Suppressor macrophage (primary cell): ENCODE results near the gene MINDY2.
A peak's percentile ranks its signal among the peaks of the same experiment; 100 is the strongest.
"Not testable (repeated sequence)": the region's sequence is repeated elsewhere in the genome, so short reads cannot be mapped to it uniquely, and the experiment has no call there.

Source experiments
- DNase-seq, 4 experiments: peaks; one replicate each; pipeline ENCODE4 v3.0.0-alpha.2; 2020 to 2022

Gene MINDY2

GRCh38 chr15:58752716-58753115 lies 18.4 kb upstream of the MINDY2 start:
- DNase-seq = no peak

DNA sequence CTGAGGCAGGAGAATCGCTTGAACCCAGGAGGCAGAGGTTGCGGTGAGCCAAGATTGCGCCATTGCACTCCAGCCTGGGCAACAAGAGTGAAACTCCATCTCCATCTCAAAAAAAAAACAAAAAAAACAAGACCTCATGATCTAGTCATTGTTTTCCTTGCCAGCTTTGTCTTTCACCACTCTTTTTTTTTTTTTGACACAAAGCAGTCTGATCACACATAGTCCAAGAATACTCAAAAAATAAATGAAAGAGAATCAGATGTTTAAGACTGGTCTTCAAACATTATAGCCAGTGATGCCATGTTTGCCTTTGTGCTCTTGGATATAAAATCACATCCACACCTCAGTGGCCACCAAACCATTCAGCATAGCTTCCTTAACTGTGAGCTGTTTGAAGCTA lies 15.8 kb upstream of the MINDY2 start:
- no peak for DNase-seq

DNA sequence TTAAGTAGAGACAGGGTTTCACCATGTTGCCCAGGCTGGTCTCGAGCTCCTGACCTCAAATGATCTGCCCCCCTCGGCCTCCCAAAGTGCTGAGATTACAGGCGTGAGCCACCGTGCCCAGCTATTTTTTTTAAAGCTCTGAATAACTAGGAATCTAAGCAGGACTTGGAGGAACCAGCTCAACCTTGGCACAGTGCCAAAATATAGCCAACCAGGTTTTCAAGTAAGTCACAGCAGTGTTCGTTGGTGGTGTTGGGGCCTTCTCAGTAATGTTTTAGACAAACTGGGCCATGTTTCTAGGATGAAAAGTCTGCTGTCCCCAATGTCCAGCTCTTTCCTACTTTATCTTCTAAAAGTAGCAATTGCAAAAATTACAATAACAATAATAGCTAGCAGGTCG lies 15.1 kb upstream of the MINDY2 start:
- DNase-seq = peak in 2 of 4 experiments; percentile 22 to 26

DNA sequence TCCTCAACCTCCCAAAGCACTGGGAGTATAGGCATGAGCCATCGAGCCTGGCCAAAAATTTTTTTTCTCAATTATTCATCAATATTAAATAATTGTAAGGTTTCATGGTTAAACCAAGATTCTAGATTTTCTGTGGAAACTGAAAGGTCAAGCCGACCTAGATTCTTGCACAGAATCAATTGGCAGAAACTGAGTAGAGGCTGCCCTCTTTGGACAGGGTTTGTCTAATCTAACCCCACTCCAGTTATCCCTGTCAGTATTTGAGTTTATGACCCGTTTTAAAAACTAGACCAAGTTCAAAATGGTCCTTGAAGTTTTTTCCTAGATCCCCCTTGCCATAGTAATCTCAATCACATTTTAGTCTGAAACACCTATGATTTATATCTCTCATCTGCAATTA lies 13.0 kb upstream of the MINDY2 start:
- peak; percentile 23 to 68 (median 54) for DNase-seq

- peak in 2 of 4 experiments; percentile 19 to 29 for DNase-seq
Measured at GRCh38 chr15:58760385-58761009, 10.6 kb upstream of the MINDY2 start.

- DNase-seq = peak in 2 of 4 experiments; percentile 23 to 26
Measured at GRCh38 chr15:58761010-58761388, 10.1 kb upstream of the MINDY2 start.

GRCh38 chr15:58762285-58762684 lies 8.8 kb upstream of the MINDY2 start:
- DNase-seq = no peak

DNA sequence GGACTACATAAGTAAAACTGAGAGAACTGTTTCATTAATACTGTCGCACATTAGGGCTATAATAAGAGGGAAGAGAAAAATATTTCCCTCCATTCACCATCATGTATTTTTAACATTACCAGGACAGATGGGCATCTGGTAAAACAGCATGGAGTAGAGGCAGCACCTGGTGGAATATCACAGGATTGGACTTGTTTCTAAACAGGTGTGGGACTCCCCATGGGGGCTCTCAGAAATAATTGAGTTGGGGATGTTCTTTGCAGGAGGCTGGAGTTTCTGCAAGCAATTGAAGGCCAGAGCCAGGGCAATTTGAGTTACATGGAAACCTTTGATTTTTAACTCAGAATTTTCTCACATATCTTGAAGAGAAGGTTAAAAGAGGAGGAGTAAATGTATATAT lies 8.4 kb upstream of the MINDY2 start:
- DNase-seq = no peak

- DNase-seq = no peak
Measured at GRCh38 chr15:58764468-58764867, 6.6 kb upstream of the MINDY2 start.

DNA sequence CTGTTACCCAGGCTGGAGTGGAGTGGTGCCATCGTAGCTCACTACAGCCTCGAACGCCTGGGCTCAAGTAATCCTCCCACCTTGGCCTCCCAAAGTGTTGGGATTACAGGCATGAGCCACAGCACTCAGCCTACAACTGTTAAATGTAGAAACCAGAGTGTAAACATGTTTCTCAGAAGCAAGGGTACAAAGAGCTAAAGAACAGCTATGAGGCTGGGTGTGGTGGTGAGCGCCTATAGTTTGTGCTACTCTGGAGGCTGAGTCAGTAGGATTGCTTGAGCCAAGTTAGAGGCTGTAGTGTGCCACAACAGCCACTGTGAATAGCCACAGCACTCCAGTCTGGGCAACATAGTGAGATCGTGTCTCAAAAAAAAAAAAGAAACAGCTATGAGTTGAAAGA lies 4.8 kb upstream of the MINDY2 start:
- no peak for DNase-seq

GRCh38 chr15:58768601-58769004 lies 2.5 kb upstream of the MINDY2 start:
- DNase-seq = not testable (repeated sequence)

- DNase-seq = peak in 1 of 4 experiments; percentile 51
Measured at GRCh38 chr15:58770519-58770856, 614 bp upstream of the MINDY2 start.

GRCh38 chr15:58771621-58772250 lies 634 bp downstream of the MINDY2 start:
- DNase-seq = peak in 3 of 4 experiments; percentile 39 to 60 (median 48)

DNA sequence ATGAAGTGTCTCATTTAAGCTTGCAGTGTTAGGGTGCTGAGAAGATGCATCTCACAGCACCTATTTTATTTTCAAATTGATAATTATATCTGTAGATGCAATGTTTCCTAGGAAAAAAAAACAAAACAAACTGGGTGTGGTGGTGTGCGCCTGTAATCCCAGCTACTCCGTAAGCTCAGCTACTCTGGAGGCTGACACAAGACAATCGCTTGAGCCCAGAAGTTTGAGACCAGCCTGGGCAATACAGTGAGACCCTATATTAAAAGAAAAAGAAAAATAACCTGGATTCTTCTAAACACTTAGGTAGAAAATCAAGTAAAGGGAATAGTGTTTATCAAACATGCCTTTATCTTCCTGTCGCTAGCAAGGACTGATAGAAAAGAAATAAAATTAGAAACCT lies 1.9 kb downstream of the MINDY2 start:
- DNase-seq = no peak

- DNase-seq = no peak
Measured at GRCh38 chr15:58775402-58775801, 4.3 kb downstream of the MINDY2 start.

DNA sequence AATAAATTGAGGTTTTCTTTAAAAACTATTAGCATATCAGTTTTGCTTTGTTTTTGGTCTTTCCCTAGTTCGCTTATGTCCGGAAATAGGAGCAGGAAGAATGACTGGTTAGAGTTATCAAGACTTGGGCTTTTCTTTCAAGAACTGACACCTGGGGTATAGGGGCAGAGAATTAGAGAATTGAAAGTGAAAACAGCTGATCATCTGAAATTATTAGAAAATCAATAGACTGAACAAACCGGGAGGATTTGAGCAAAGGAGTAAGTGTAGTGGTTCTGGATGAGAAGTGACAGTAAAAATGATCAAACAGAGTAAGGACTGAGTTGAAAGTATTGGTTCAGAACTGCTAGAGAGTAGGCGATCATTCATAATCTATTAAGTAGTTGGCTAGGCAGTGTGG lies 6.0 kb downstream of the MINDY2 start:
- no peak for DNase-seq

- DNase-seq = no peak
Measured at GRCh38 chr15:58779554-58779953, 8.5 kb downstream of the MINDY2 start.

- DNase-seq = no peak
Measured at GRCh38 chr15:58785355-58785754, 14.3 kb downstream of the MINDY2 start.

- DNase-seq = no peak
Measured at GRCh38 chr15:58788056-58788710, 17.1 kb downstream of the MINDY2 start.

GRCh38 chr15:58793862-58794261 lies 22.8 kb downstream of the MINDY2 start:
- DNase-seq = no peak

- DNase-seq = no peak
Measured at GRCh38 chr15:58795825-58796224, 24.7 kb downstream of the MINDY2 start.

- DNase-seq = no peak
Measured at GRCh38 chr15:58797505-58797904, 26.4 kb downstream of the MINDY2 start.

DNA sequence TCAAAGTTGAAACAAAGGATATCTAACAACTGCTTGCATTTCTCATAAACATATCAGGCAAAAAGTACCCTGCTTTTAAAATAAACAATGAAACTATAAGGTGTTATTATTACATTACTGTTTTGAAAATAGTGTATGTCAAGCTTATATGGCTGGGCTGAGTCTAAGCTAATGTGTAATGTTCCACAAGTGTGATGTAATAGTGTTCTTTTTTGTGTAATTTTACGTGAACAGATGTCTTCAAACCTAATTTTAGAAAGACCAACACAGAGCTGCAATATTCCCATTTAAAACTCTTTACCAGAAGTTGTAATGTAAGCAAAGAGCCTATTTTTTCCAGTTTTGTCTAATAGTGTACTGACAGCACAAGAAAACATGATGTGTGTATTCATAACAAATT lies 34.0 kb downstream of the MINDY2 start:
- peak in 2 of 4 experiments; percentile 6 to 7 for DNase-seq

DNA sequence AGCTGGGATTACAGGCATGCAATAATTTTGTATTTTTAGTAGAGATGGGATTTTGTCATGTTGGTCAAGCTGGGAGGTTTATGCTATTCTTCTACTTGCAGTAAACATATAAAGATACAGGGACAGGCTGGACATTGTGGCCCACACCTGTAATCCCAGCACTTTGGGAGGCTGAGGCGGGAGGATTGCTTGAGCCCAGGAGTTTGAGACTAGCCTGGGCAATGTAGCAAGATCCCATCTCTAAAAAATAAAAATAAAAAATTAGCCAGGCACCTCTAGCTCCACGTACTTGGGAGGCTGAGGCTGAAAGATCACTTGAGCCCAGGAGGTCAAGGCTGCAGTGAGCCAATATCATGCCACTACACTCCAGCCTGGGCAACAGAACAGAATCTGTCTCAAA lies 52.2 kb downstream of the MINDY2 start:
- not testable (repeated sequence) for DNase-seq
